Measurements from ENCODE around the gene GRID1. TPM values are rescaled to one million over a fixed set of nuclear protein-coding genes. Genes with fewer than 3 reads are reported as not detected.

The GRID1 gene
- total RNA-seq, 2 donors from 2014 or later = 0.31 to 1.0 TPM

DNA sequence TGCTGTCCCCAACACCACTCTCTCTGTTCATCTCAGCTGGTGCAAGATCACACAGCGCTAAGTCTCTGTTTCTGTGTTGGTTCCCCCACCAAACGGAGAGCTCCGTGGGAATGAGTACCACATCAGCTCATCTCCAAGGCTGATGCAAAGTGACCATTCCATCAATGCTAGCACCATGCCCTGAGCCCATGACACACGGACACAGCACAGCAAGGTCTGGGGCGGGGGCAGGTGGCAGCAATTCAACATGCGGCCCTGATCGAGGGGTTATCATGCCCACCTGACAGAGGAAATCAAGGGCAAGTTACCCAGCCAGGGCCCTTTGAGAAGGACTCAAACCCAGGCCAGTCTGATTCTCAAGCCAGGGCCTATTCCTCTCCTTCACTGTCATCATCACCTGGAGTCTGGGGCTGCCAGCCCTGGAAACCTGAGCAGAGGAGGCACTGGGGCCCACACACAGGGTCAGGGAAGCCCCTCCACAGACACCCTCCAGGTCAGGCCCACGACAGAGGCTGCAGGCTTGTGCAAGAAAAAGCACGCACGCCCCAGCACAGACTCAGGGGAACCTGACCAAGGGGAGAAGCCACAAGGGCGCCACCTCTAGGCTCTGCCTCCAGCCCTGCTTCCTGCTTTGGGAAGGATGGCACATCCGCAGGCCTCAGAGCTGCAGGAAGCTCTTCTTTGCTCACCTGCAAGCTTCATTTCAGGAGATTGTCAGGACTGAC, 74.8 kb downstream of the GRID1 start:
- intact Hi-C loops (cut with DNase I, micrococcal nuclease) = no loop called here
- ATAC-seq (no peak), DNase-seq (no peak)

DNA sequence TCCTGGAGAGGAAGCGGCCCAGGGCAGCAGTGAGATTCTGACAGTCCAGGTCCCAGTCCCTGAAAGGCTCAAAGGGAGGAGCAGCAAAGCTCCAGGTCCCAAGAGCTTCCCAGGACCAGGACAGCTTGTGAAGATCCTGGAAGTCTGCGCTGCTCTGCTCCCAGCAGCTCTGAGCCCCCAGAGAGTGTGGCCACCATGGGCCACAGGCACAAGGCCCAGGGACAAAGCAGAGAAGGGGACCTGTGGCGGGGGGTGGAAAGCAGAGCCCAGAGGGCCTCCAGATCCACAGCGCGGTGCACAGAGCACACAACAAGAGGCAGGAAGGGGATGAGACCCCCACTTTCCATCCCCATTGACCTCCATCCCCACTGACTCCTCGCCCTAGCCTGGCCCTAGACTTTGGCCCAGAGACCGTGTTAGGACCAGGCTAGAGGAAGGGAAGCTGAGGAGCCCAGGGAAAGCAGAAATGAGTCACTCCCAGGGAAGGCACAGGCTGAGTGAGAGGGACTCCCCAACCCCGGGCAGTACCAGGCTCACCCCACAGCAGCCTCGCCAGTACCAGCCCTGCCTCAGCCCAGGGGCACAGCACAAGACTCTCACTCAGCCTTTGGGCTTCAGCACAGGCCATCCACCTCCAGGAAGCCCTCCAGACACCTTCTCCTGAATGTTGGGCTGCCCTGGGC, 75.5 kb downstream of the GRID1 start:
- intact Hi-C loops (cut with DNase I, micrococcal nuclease) = no loop called here
- DNase-seq = no peak

DNA sequence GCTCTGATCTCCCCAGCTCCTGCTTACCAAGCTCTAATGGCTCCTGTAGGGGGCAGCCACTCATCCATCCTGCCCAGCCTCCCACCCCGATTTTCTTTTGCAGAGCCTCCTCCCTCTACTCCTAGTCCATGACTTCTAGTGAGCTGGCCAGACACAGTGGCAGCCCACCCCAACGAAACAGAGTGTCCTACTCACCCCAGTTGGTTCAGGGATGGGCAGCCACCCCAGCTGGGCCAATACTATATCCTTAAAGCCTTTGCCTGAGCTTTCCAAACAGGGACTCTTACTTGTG, 77.1 kb downstream of the GRID1 start:
- no peak for DNase-seq
- no peak for ATAC-seq
- intact Hi-C loops (cut with DNase I, micrococcal nuclease) = no loop called here

More for the DNA sequence above, 75.5 kb downstream of the GRID1 start:
- no peak for ATAC-seq

DNA sequence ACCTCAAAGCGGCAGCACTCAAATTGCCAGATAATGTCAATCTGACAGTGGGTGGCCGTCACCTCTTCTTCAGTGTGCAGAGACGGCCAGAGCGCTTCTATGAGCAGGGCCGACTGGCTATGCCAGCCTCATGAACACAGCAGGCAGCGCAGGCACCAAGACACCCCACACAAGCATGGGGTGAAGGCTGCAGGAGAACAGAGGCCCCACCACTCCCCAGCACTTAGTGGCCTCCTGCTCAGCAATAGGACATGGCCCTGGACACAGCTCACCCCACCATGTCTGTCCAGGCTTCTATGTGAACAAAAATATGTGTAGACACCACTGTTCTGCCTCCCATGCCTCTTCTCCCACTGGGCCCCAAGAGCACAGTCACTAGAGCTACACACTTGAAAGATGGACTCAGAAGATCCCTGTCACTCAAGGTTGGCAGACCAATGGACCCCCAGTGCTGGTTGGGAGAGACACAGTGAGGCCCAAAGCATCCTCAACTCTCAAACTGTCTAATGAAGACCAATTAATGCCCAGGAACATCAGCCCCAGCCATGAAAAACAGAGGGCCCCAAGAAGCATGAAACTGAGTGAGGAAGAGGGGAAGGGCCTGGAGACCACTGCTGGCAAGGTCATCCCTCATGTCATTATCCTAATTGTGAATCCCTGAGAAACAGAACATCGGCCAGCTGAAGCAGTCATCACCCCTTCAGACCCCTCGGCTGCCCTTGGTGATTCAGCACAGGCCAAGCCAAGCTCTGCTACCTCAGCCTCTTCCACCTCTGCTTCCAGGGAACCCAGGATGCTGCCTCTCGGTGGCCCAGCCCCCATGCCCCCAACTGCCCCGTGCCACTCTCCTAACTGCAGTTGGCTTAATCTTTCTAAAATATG, 77.7 kb downstream of the GRID1 start:
- intact Hi-C loops (cut with DNase I, micrococcal nuclease) = no loop called here
- DNase-seq (no peak), ATAC-seq (no peak)

DNA sequence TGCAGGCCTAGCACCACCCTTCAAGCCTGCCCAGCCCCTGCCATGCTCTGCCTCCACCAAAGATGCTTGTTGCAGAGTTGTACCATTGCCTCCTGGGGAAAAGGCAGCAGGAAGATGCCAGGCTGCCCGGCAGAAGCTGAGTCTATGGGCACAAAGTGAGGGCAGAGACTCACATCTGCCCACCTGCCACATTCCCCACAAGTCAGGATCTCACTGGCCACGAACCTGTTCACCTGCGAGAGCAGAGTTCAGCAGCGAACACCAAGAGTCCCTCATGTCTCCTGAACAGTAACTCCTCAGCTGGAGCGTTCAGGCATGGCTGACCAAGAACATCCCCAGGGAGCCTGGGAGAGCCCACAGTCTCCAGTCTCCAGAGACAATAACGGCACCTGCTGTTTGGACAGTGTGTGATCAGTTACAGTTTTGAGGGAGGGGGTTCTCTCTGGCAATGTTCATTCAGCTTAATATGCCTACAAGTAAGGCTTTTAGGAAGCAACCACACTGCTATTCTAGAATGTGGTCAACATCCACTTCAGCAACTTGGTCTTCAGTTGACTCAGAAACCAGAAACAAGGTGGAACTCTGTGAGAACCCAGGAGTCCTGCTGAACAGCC, 78.5 kb downstream of the GRID1 start:
- ATAC-seq = no peak
- intact Hi-C loops (cut with DNase I, micrococcal nuclease) = no loop called here
- no peak for DNase-seq

DNA sequence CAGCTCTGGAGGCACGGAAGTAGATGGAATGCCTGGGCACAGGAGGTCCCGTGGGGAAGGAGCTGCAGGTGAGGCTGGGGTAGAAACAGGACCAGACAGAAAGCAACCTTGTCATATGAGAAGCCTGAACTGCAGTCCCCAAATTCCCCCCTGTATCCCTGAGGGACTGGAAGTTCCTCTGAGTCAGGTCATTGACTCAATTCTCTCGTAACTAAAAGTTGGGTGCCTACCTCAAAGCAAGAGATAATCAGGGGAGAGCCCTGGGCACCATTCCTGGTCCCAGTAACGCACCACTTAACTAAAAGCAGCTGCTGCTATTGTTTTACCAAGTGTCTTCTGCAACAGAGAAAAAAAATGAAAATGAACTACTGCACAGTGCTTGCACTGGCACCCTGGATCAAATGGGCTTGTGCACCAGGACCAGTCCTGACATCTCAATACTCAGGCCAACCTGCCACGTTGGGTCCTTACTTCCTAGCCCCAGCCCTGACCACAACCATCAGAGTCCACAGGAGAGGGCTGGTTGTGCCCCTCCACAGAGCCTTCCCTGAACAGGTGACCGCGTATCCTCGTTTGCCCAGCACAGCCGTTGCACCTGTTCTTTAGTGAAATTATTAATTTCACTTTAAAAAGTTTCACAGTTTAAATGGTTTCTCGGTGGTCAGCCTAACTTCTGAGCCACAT, 79.3 kb downstream of the GRID1 start:
- intact Hi-C loops (cut with DNase I, micrococcal nuclease) = no loop called here
- ATAC-seq (no peak), DNase-seq (no peak)

DNA sequence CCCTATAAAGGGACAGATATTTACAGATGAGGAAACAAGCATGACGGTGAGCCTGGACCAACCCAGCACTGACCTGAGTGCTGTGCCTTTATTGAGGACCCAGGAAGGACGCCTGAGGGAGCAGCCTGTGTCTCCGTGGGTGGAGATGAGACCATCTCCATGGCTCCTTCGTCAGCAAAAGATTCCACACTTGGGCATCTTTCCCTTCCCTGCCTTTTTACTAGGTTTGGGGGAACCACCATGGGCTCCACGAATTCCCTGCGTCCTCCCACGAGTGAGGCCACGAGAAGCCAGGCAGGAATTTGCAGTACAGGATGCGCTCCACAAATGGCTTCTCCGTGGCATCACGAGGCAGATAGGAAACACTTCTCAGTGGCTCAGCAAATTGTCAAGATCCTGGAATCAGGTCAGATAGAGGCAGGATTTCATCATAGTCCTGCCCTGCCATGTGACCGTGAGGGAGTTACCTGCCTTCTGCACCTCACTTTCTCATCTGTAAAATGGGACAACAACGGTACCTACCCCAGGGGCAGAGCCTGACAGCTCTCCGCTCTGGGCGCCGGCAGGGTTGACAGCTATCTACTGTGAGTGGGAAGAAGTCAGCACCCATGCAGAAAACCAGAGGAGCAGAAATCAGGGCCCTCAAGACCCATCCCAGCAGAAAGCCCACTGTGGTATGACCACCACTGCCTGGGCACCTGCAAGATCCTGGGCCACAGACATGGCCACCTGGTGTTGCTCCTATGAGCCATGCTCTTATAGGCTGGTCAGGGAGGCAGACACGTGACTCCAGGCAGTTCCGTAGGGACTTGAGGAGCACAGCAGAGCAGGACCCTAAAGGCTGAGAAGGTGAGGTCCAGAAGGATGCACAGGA, 80.1 kb downstream of the GRID1 start:
- intact Hi-C loops (cut with DNase I, micrococcal nuclease) = no loop called here
- DNase-seq (no peak), ATAC-seq (no peak)

DNA sequence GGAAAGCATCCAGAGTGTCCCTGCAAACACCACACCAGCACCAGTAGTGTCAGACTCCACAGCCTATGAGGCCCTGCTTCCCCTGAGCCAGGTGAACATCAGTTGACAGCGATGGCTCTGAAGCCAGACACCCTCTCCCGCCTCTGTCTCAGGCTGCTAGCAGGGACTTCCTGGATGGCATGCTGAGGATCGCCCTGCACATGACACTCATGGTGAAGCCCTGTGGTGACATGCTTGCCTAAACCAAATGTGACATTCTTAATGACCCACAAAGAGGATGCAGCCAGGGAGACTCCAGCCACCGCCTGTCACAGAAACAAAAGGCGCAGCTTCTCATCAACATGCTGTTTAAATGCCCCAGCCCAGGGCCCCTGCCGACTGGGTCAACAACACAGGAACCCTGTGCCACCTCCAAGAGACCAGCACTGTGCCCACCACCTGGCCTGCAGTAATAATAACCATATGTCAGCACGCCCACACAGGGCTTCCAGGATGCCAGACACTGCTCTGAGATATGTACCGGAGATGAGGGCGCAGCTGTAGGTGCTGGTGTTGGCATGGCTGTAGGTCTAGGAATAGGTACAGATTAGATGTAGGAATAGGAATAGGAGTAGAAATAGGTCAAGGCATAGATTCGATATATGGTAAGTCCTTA, 81.3 kb downstream of the GRID1 start:
- intact Hi-C loops (cut with DNase I, micrococcal nuclease) = no loop called here
- DNase-seq (no peak), ATAC-seq (no peak)

DNA sequence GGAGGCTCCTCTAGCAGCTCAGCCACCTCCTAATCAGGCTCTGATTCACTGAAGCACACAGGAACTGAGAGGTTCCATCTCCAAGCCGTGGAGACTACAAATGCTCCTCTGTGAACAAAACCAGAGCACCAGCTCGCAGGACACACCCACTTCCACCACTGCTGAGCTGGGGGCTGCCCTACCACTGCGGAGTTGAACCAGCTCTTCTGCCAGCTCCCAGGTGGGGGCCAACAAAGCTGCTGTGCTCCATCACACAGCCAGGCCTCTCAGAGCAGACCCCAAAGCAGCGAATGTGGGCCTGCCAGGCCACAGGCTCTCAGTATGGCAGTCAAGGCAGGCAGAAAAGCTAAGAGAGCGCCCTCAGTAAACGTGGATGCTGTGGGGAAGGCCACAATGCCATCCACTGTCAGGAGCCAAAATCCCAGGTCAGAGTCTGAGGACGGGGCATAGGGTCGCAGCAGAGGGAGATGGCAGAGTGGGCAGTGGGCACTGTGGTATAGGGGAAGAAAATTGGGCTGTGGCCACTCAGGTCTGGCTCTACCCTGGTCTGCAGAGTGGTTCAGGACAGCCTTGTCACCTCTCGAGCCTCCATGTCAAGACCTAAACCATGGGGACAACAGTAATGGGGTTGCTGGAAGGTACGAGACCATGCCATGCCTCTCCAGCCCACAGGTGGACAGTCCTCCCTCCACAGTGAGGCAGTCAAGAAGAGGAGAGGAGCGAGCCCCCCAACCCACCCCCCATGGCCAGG, 82.1 kb downstream of the GRID1 start:
- ATAC-seq (no peak), DNase-seq (no peak)

DNA sequence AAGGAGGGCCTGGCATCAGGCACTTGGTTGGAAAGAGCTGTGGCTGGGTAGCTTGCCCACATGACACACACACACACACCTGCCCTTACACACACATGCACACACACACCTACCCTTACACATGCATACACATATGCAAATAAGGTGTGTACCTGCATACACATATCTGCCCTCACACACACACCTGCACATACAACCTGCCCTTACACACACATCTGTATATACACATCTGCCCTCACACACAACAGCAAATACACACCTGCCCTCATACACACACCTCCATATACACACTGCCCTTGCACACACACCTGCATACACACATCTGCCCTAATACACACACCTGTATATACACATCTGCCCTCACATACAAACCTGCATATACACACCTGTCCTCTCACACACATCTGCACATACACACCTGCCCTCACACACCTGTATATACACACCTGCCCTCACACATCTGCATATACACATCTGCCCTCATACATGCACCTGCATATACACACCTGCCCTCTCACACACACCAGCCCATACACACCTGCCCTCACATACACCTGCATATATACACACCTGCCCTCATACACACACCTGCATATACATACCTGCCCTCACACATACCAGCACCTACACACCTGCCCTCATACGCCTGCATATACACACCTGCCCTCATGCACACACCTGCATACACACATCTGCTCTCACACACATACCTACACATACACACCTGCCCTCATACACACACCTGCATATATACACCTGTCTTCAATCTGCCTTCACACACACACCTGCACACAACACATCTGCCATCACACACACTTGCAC, 82.9 kb downstream of the GRID1 start:
- intact Hi-C loops (cut with DNase I, micrococcal nuclease) = no loop called here
- no peak for DNase-seq

More for the DNA sequence above, 82.1 kb downstream of the GRID1 start:
- intact Hi-C loops (cut with DNase I, micrococcal nuclease) = no loop called here

DNA sequence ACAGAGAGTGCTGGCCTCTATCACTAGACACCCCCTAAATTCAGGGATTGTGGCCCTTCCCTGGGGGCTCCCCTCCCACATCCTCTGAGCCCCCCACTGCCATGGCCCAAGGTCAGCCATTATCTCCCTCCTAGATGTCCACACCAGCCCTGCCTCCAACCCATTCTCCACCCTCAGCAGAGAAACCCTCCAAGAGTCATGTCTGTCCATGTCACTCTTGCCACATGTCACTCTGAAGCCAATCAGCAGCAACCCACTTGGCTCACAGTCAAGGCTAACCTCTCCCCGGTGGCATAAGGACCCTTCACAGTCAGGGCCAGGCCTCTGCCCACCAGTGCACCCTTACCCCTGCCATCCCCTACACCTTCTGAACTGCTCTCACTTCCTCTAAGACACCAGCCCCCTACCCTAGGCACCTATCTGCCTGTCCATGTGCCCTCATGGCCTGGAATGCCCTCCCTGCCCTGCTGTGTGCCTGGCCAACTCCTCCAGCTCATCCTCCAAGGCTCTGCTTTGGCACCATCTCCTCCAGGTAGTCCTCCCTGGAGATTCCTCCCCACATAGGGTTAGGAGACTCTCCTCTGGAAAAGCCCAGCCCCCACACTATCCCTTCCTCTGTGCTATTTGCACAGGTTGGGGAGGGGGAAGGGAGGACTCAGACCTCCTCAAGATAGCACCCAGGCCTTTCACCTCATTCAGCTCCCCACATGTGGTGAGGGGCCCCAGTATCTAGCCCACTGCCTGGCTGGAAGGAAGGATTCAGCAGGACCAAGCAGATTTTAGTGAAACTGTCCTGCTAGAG, 83.7 kb downstream of the GRID1 start:
- DNase-seq = no peak

More for the DNA sequence above, 82.9 kb downstream of the GRID1 start:
- ATAC-seq = no peak

DNA sequence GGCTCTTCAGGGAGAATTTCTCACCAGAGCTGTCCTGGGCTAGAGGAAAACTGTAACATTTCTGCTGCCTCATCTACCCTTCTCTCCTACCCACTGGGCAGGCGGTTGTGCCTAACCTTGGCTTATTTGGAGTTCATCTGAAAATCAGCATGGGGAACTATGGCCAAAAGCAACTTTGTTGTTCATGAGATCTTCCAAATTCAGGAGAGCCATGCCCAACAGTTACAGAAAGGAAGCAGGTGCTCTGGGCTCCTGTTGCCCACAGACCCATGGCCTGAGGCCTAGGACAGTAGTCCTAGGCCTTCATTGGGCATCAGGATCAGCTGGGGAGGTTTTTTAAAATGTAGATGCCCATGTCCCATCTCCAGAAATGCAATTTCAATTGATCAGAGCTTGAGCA, 85.2 kb downstream of the GRID1 start:
- ATAC-seq = no peak
- no peak for DNase-seq
- intact Hi-C loops (cut with DNase I, micrococcal nuclease) = no loop called here

More for the DNA sequence above, 83.7 kb downstream of the GRID1 start:
- no peak for ATAC-seq
- intact Hi-C loops (cut with DNase I, micrococcal nuclease) = no loop called here

DNA sequence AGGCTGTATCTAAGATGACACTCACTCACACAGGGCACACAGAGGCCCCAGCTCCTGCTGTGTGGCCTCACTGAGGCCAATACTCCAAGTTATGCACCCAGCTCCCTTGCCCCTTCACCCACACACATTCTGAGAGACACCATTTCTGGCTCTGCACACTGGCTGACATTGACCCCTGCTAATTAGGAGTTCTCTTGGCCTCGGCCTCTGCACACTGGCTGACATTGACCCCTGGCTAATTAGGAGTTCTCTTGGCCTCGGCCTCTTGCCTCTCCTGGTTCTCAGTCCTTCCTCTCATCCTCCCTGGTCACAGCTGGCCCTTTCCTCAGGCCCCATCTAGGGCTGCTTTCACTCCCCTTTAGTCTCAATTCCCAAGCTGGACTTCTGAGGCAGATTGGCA, 97.3 kb downstream of the GRID1 start:
- DNase-seq = peak in 1 of 2 donors; percentile 1
- no peak for ATAC-seq
- intact Hi-C loops (cut with DNase I, micrococcal nuclease) = no loop called here

DNA sequence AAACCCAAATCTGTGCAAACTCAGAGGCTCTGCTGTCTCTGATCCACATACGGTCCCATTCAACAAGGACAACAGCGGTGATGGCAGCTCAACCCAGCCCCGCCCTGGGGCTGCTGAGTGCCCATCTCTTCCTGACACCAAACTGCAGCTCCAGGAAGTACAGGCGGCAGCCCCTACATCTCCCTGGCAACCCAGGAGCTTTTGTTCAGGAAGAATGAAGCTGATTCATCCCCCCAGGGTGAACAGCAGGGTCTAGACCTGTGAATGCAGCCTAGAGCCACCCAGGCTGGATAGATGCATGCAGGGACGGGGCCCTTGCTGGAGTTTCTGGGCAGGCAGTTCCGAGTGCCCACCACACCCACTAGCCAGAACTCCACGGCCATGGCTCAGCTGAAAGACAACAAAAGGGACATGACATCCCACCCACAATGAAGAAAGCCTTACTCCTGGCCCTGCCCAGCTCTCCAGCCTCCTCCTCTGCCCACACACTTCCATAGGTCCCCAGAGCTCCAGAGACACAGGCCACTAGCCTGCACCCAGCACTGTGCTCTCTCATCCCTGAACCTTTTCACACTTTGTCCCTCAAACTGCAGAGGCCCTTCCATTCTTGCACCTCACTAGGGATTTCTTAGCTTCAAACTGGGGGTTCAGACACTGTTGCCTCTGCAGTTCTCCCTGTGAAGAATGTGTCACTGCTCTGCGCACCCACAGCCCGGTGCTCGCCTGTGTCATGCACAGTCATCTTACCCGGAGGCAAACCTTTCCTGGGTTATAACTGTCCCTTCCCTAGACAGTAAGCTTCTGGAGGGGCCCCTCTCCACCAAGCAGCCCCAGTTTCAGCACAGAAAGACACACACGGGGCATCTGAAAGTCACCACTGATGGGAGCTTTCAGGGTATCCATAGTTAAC, 99.1 kb downstream of the GRID1 start:
- intact Hi-C loops (cut with DNase I, micrococcal nuclease) = no loop called here
- DNase-seq (peak in 1 of 2 donors; percentile 9), ATAC-seq (no peak)
